B cell (primary cell): ENCODE data around the gene CALM3. TPM values are rescaled to one million over a fixed set of nuclear protein-coding genes. Genes with fewer than 3 reads are reported as not detected.
A peak's percentile ranks its signal among the peaks of the same experiment; 100 is the strongest.

Source experiments
- ATAC-seq: fragments of 200-7000 bp; cut with Tn5 transposase; one replicate; pipeline ENCODE4 v1.10.0; 2021; ENCODE audit warnings: low read depth, mild to moderate bottlenecking, moderate number of reproducible peaks, moderate library complexity
- CTCF ChIA-PET: fragments of 350-600 bp; sonication (Branson Sonifier 250); formaldehyde crosslinking; loops from one replicate; lab custom pipeline; 2021; ENCODE audit warnings: antibody characterized with exemption, inconsistent platforms; lab: Charles Lee
- POLR2A ChIA-PET: fragments of 350-600 bp; sonication (Branson Sonifier 250); formaldehyde crosslinking; loops from one replicate; lab custom pipeline; 2021; ENCODE audit warnings: antibody characterized with exemption; lab: Charles Lee
- DNase-seq: peaks from one replicate; pipeline ENCODE4 v3.0.0; 2013
- H2AFZ ChIP-seq: 2 replicates; pipeline ENCODE4 v1.6.1; 2012; ENCODE audit warnings: mild to moderate bottlenecking, low read depth, low read length; ENCODE audit not compliant: insufficient read depth, poor library complexity, severe bottlenecking
- H3K27ac ChIP-seq, 2 donors: 1 replicate in 1 of 2; 2 replicates in 1 of 2; pipeline ENCODE4 v1.5.1; 2012 to 2013; ENCODE audit warnings: low read length in 2 of 2, mild to moderate bottlenecking in 2 of 2, moderate library complexity in 1 of 2
- H3K27me3 ChIP-seq, 4 experiments: fragments of 200-600 bp in 1 of 4; sonication (generic) in 1 of 4; replicated peaks in 1 of 4; 1 replicate in 2 of 4; 2 replicates in 2 of 4; pipeline versions ENCODE4 v1.6.1 to v1.7.0; 2013 to 2016; ENCODE audit warnings: low read length in 3 of 4, mild to moderate bottlenecking in 2 of 4, mixed read lengths in 1 of 4, moderate library complexity in 1 of 4; ENCODE audit not compliant: insufficient read depth in 4 of 4, control insufficient read depth in 3 of 4; ENCODE audit errors: control extremely low read depth in 1 of 4
- H3K36me3 ChIP-seq, 2 experiments: replicated peaks in 1 of 2; 1 replicate in 1 of 2; 2 replicates in 1 of 2; pipeline versions ENCODE4 v1.6.1 to v1.7.1; 2013; ENCODE audit warnings: low read length in 1 of 2; ENCODE audit not compliant: insufficient read depth in 2 of 2, control insufficient read depth in 1 of 2; ENCODE audit errors: control extremely low read depth in 1 of 2, extremely low read depth in 1 of 2
- H3K4me1 ChIP-seq, 2 donors: fragments of 200-600 bp in 1 of 2; sonication (generic) in 1 of 2; 1 replicate in 1 of 2; 2 replicates in 1 of 2; pipeline versions ENCODE4 v1.5.1 to v1.6.1; 2013 to 2017; ENCODE audit warnings: low read length in 2 of 2; ENCODE audit not compliant: control insufficient read depth in 2 of 2, insufficient read depth in 2 of 2
- H3K4me2 ChIP-seq: replicated peaks from 2 replicates; pipeline ENCODE3; 2012; ENCODE audit warnings: mild to moderate bottlenecking, low read depth, low read length; ENCODE audit not compliant: poor library complexity, severe bottlenecking
- H3K4me3 ChIP-seq, 5 experiments: fragments of 200-600 bp in 1 of 5; sonication (generic) in 1 of 5; 1 replicate in 3 of 5; 2 replicates in 2 of 5; pipeline versions ENCODE4 v1.5.1 to v1.7.0; 2011 to 2016; ENCODE audit warnings: low read length in 4 of 5, mild to moderate bottlenecking in 4 of 5, low read depth in 2 of 5, control low read depth in 1 of 5, moderate library complexity in 1 of 5; ENCODE audit not compliant: insufficient read depth in 1 of 5; ENCODE audit errors: control extremely low read depth in 1 of 5, extremely low read depth in 1 of 5
- H3K79me2 ChIP-seq: fragments of 200-600 bp; sonication (generic); one replicate; pipeline ENCODE4 v1.6.0; 2016; ENCODE audit warnings: low read length; ENCODE audit not compliant: control insufficient read depth, insufficient read depth
- H3K9ac ChIP-seq: fragments of 200-600 bp; sonication (generic); 2 replicates; pipeline ENCODE4 v1.6.1; 2017; ENCODE audit warnings: mild to moderate bottlenecking, low read length, moderate library complexity
- H3K9me3 ChIP-seq, 3 donors: one replicate each; pipeline versions ENCODE4 v1.6.1 to v1.7.1; 2013; ENCODE audit warnings: low read length in 2 of 3; ENCODE audit not compliant: control insufficient read depth in 2 of 3, insufficient read depth in 1 of 3; ENCODE audit errors: control extremely low read depth in 1 of 3
- H4K20me1 ChIP-seq: 2 replicates; pipeline ENCODE4 v1.6.0; 2012; ENCODE audit warnings: mild to moderate bottlenecking, low read length; ENCODE audit not compliant: insufficient read depth, control insufficient read depth, poor library complexity, severe bottlenecking
- H3K27ac Mint-ChIP-seq: one replicate; pipeline ENCODE4 v1.8.0; 2021; ENCODE audit warnings: mixed read lengths
- H3K27me3 Mint-ChIP-seq: one replicate; pipeline ENCODE4 v1.8.0; 2021; ENCODE audit warnings: mixed read lengths
- H3K4me1 Mint-ChIP-seq: one replicate; pipeline ENCODE4 v1.8.0; 2021; ENCODE audit warnings: mixed read lengths
- H3K4me3 Mint-ChIP-seq: one replicate; pipeline ENCODE4 v1.8.0; 2021; ENCODE audit warnings: mixed read lengths
- H3K9me3 Mint-ChIP-seq: one replicate; pipeline ENCODE4 v1.8.0; 2022; ENCODE audit warnings: mixed read lengths; ENCODE audit not compliant: insufficient read depth
- EZH2 ChIP-seq: IDR thresholded peaks from 2 replicates; pipeline ENCODE4 v1.6.1; 2012; ENCODE audit warnings: borderline replicate concordance, low read depth, mild to moderate bottlenecking, moderate library complexity, low read length; ENCODE audit not compliant: insufficient read depth, poor library complexity, severe bottlenecking
- WGBS: methylation state at CpG from one replicate; pipeline ENCODE4 v1.1.5; 2013; ENCODE audit warnings: missing lambda C conversion rate; ENCODE audit not compliant: insufficient coverage; 5-methylcytosine and 5-hydroxymethylcytosine counted together
- intact Hi-C: fragments of 100-400 bp; cut with micrococcal nuclease; formaldehyde crosslinking; loops from one replicate; pipeline ENCODE4 v1.10.0; 2022
- polyA plus RNA-seq: library from polyadenylated mRNA; depleted of rRNA; stranded (reverse); fragments of >200 nt; gene quantifications from 2 replicates; pipeline ENCODE4 v1.2.3, GENCODE V29; 2012
- total RNA-seq, 2 donors: library from RNA; stranded (reverse); fragments of 120-200 nt in 1 of 2; gene quantifications; 1 replicate in 1 of 2; 2 replicates in 1 of 2; pipeline versions ENCODE4 v1.2.3 to v1.2.4, GENCODE V29; 2013 to 2022
- TF ChIP-seq, protein P1 (sequence below): fragments of 200-600 bp; IDR thresholded peaks from one replicate; pipeline ENCODE4 v1.8.0; 2022; ENCODE audit warnings: antibody characterized with exemption, mild to moderate bottlenecking

CALM3 gene
- total and polyA plus RNA-seq, 2 donors (not counting 1 experiment from before 2014, with no cell fraction given) = 99.0 to 99.3 TPM

DNA sequence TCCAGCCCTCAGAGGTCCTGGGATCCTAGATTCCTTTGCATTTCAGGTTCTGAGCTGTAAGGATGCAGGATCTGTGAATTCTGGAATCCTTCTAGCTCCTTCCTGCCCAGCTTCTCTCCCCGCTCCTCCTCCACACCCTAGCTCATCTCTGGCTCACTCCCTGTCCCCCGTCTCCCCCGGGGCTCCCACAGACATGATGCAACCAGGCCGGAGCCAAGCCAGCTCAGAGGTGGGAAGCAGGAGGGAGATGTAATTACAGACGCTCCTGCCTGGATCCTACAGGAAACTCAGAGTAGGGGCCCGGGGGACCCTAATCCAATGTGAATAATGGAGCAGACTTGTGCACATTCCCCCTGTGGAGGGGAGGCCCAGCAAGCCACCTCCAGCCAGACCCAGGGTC, 30.4 kb downstream of the CALM3 start:
- H2AFZ ChIP-seq = no peak overlapping the region
- H3K27ac Mint-ChIP-seq = no peak overlapping the region
- no peak overlapping the region for H3K4me2 ChIP-seq
- no peak for DNase-seq
- H3K4me3 ChIP-seq = no peak overlapping the region
- peaks cover 28 to 38% of the 10 kb centered on the region in 2 donors for H3K4me1 ChIP-seq
- POLR2A ChIA-PET = interaction anchor here (1.1 to 2.1 kb wide), 2 partner anchors 9 to 12 kb away, joined by 4 read pairs; no protein-coding TSS in a partner anchor
- no CpG with 5 or more reads among the region's 6 CpGs for WGBS
- H3K4me1 Mint-ChIP-seq = peaks cover 37% of the 10 kb centered on the region
- peaks cover 7% of the 10 kb centered on the region for H3K27me3 Mint-ChIP-seq
- no peak overlapping the region for H3K27ac ChIP-seq
- H4K20me1 ChIP-seq = no peaks in the 10 kb centered on the region
- TF ChIP-seq, protein P1, sequence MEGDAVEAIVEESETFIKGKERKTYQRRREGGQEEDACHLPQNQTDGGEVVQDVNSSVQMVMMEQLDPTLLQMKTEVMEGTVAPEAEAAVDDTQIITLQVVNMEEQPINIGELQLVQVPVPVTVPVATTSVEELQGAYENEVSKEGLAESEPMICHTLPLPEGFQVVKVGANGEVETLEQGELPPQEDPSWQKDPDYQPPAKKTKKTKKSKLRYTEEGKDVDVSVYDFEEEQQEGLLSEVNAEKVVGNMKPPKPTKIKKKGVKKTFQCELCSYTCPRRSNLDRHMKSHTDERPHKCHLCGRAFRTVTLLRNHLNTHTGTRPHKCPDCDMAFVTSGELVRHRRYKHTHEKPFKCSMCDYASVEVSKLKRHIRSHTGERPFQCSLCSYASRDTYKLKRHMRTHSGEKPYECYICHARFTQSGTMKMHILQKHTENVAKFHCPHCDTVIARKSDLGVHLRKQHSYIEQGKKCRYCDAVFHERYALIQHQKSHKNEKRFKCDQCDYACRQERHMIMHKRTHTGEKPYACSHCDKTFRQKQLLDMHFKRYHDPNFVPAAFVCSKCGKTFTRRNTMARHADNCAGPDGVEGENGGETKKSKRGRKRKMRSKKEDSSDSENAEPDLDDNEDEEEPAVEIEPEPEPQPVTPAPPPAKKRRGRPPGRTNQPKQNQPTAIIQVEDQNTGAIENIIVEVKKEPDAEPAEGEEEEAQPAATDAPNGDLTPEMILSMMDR = no peak
- no peak for TF ChIP-seq EZH2
- no peaks in the 10 kb centered on the region for H3K79me2 ChIP-seq
- H3K9me3 Mint-ChIP-seq = no peaks in the 10 kb centered on the region
- H3K36me3 ChIP-seq = no peaks in the 10 kb centered on the region
- ATAC-seq = no peak
- CTCF ChIA-PET = interaction anchor here (0.9 to 4.0 kb wide), 8 partner anchors 9 to 122 kb away, joined by 3 to 21 read pairs (median 6); no protein-coding TSS in a partner anchor
- peaks cover 0 to 5% (median 0%) of the 10 kb centered on the region in 3 donors for H3K9me3 ChIP-seq
- peaks cover 0 to 10% (median 2%) of the 10 kb centered on the region in 4 experiments for H3K27me3 ChIP-seq
- H3K9ac ChIP-seq = no peak overlapping the region
- peak overlapping the region; percentile 7 for H3K4me3 Mint-ChIP-seq
- intact Hi-C loops = no loop called here

- Histone ChIP-seq H3K36me3 (no peaks in the 10 kb centered on the region), H3K4me3 (peak overlapping the region in 3 of 5 experiments; percentile 51 to 57 (median 54)), H4K20me1 (no peaks in the 10 kb centered on the region), H3K27me3 (peaks cover 0 to 10% (median 2%) of the 10 kb centered on the region in 4 experiments), H3K27ac (peak overlapping the region; percentile 73 to 79), H2AFZ (no peak overlapping the region), H3K9ac (peak overlapping the region; percentile 61), H3K4me2 (peak overlapping the region; percentile 89), H3K79me2 (no peaks in the 10 kb centered on the region), H3K4me1 (peaks cover 33 to 44% of the 10 kb centered on the region in 2 donors), H3K9me3 (peaks cover 0 to 5% (median 0%) of the 10 kb centered on the region in 3 donors)
- peaks cover 7% of the 10 kb centered on the region for H3K27me3 Mint-ChIP-seq
- ChIA-PET CTCF (interaction anchor here (1.0 to 5.7 kb wide), 6 partner anchors 14 to 72 kb away, joined by 3 to 47 read pairs (median 10); partner anchors contain the start of gene DACT3), POLR2A (interaction anchor here (0.6 to 3.0 kb wide), 5 partner anchors 13 to 84 kb away, joined by 4 to 12 read pairs (median 8); partner anchors contain the start of genes DACT3 and PRKD2)
- DNase-seq (no peak), ATAC-seq (no peak)
- H3K4me1 Mint-ChIP-seq = peaks cover 33% of the 10 kb centered on the region
- peak overlapping the region; percentile 82 for H3K4me3 Mint-ChIP-seq
- peak overlapping the region; percentile 56 for H3K27ac Mint-ChIP-seq
- H3K9me3 Mint-ChIP-seq = no peaks in the 10 kb centered on the region
- intact Hi-C loops = no loop called here
- no peak for TF ChIP-seq EZH2
- TF ChIP-seq, protein P1 = no peak
- WGBS = 90% methylated on average over 3 of the region's 3 CpGs
Measured at GRCh38 chr19:46633130-46633529, 32.0 kb downstream of the CALM3 start.
